HEK293T (cell line): Measurements from ENCODE around the gene PPP6R3.

Experiments
- HDGF ChIP-seq: fragments of 450-650 bp; IDR thresholded peaks from 2 replicates; pipeline ENCODE4 v1.6.1; 2017; ENCODE audit warnings: antibody characterized with exemption, borderline replicate concordance
- ZNF384 ChIP-seq: fragments of 450-650 bp; IDR thresholded peaks from 2 replicates; pipeline ENCODE4 v1.6.1; 2016

- TF ChIP-seq HDGF = no peak
- no peak for TF ChIP-seq ZNF384
Measured at GRCh38 chr11:68500206-68500605, 39.7 kb downstream of the PPP6R3 start.
